GM12891 (cell line): ENCODE data around the gene P2RY8.
"Not testable (repeated sequence)": the region's sequence is repeated elsewhere in the genome, so short reads cannot be mapped to it uniquely, and the experiment has no call there.

Source experiments
- POLR2A ChIP-seq: IDR thresholded peaks from 2 replicates; pipeline ENCODE4 v1.6.1; 2011; ENCODE audit warnings: low read depth, low read length, control low read depth
- POLR2AphosphoS5 ChIP-seq: IDR thresholded peaks from 2 replicates; pipeline ENCODE4 v1.6.1; 2011; ENCODE audit warnings: low read depth, low read length, control low read depth
- POU2F2 ChIP-seq: IDR thresholded peaks from 2 replicates; pipeline ENCODE4 v1.6.1; 2011; ENCODE audit warnings: low read depth, mild to moderate bottlenecking, control low read depth, low read length, moderate library complexity
- SPI1 ChIP-seq: IDR thresholded peaks from 2 replicates; pipeline ENCODE4 v1.6.1; 2011; ENCODE audit warnings: low read depth, low read length, control low read depth
- TAF1 ChIP-seq: IDR thresholded peaks from 2 replicates; pipeline ENCODE4 v1.6.1; 2011; ENCODE audit warnings: low read depth, low read length, control low read depth

GRCh38 chrX:1426321-1426720 is 110.7 kb downstream of the P2RY8 start:
- not testable (repeated sequence) for TF ChIP-seq POLR2A, TAF1, POLR2AphosphoS5, SPI1, POU2F2
